Measurements from ENCODE around the gene WDR27.
"Not testable (repeated sequence)": the region's sequence is repeated elsewhere in the genome, so short reads cannot be mapped to it uniquely, and the experiment has no call there.

The WDR27 gene

GRCh38 chr6:169520104-169520503 lies 181.7 kb downstream of the WDR27 start:
- no peak for DNase-seq (ENCODE audit: low read depth)

- no peak for DNase-seq (ENCODE audit: low read depth)
These were observed 183.4 kb downstream of the WDR27 start for GRCh38 chr6:169518451-169518850.

- no peak for DNase-seq (ENCODE audit: low read depth)
These were observed 188.2 kb downstream of the WDR27 start for GRCh38 chr6:169513478-169514193.

GRCh38 chr6:169511785-169512184 lies 190.0 kb downstream of the WDR27 start:
- not testable (repeated sequence) for DNase-seq (ENCODE audit: low read depth)

GRCh38 chr6:169510871-169511270 lies 191.0 kb downstream of the WDR27 start:
- DNase-seq (ENCODE audit: low read depth), result no peak

- no peak for DNase-seq (ENCODE audit: low read depth)
These were observed 193.4 kb downstream of the WDR27 start for GRCh38 chr6:169508452-169508851.

- DNase-seq (ENCODE audit: low read depth), result no peak
These were observed 198.2 kb downstream of the WDR27 start for GRCh38 chr6:169503422-169504152.

GRCh38 chr6:169502445-169502844 lies 199.4 kb downstream of the WDR27 start:
- DNase-seq (ENCODE audit: low read depth), result no peak

GRCh38 chr6:169501777-169502313 lies 200.0 kb downstream of the WDR27 start:
- DNase-seq (ENCODE audit: low read depth), result no peak

- no peak for DNase-seq (ENCODE audit: low read depth)
These were observed 200.7 kb downstream of the WDR27 start for GRCh38 chr6:169501128-169501527.

GRCh38 chr6:169500688-169501087 lies 201.1 kb downstream of the WDR27 start:
- no peak for DNase-seq (ENCODE audit: low read depth)

- no peak for DNase-seq (ENCODE audit: low read depth)
These were observed 202.0 kb downstream of the WDR27 start for GRCh38 chr6:169499848-169500247.

- no peak for DNase-seq (ENCODE audit: low read depth)
These were observed 202.8 kb downstream of the WDR27 start for GRCh38 chr6:169498916-169499513.

GRCh38 chr6:169495601-169496000 lies 206.2 kb downstream of the WDR27 start:
- no peak for DNase-seq (ENCODE audit: low read depth)

GRCh38 chr6:169494038-169494437 lies 207.8 kb downstream of the WDR27 start:
- no peak for DNase-seq (ENCODE audit: low read depth)

- DNase-seq (ENCODE audit: low read depth), result no peak
These were observed 210.3 kb downstream of the WDR27 start for GRCh38 chr6:169491482-169491881.

GRCh38 chr6:169490830-169491229 lies 211.0 kb downstream of the WDR27 start:
- no peak for DNase-seq (ENCODE audit: low read depth)

- DNase-seq (ENCODE audit: low read depth), result no peak
These were observed 211.6 kb downstream of the WDR27 start for GRCh38 chr6:169490246-169490641.

- DNase-seq (ENCODE audit: low read depth), result no peak
These were observed 212.1 kb downstream of the WDR27 start for GRCh38 chr6:169489563-169490245.

GRCh38 chr6:169487579-169488436 lies 214.0 kb downstream of the WDR27 start:
- no peak for DNase-seq (ENCODE audit: low read depth)

GRCh38 chr6:169479783-169480495 lies 221.9 kb downstream of the WDR27 start:
- DNase-seq (ENCODE audit: low read depth), result no peak
